SU-DHL-6 (cell line): ENCODE measurements around the gene LRP11.
"Not testable (repeated sequence)": the region's sequence is repeated elsewhere in the genome, so short reads cannot be mapped to it uniquely, and the experiment has no call there.

Experiments
- H2AFZ ChIP-seq: fragments of 200-600 bp; sonication (generic); 2 replicates; pipeline ENCODE4 v1.6.1; 2014; ENCODE audit warnings: low read depth, mild to moderate bottlenecking, moderate library complexity, mixed read lengths, antibody characterized with exemption, low read length; ENCODE audit not compliant: severe bottlenecking
- H3F3A ChIP-seq: fragments of 200-600 bp; shearing (Covaris generic); 2 replicates; pipeline ENCODE4 v1.6.0; 2016; ENCODE audit warnings: antibody characterized with exemption, mild to moderate bottlenecking; ENCODE audit not compliant: insufficient read depth
- H3K27ac ChIP-seq: fragments of 200-600 bp; sonication (generic); 2 replicates; pipeline ENCODE4 v1.5.1; 2016; ENCODE audit warnings: low read depth, mild to moderate bottlenecking, low read length, moderate library complexity, mixed read lengths
- H3K27me3 ChIP-seq: fragments of 200-600 bp; sonication (generic), shearing (Covaris generic); 2 replicates; pipeline ENCODE4 v1.6.0; 2014; ENCODE audit warnings: mild to moderate bottlenecking, low read length
- H3K36me3 ChIP-seq: fragments of 200-600 bp; sonication (generic); 2 replicates; pipeline ENCODE4 v1.6.1; 2014; ENCODE audit warnings: mild to moderate bottlenecking, low read length, mixed read lengths
- H3K4me2 ChIP-seq: fragments of 300-600, 200-600 bp; shearing (Covaris generic), sonication (generic); 2 replicates; pipeline ENCODE4 v1.6.0; 2014; ENCODE audit warnings: low read length, low read depth, mild to moderate bottlenecking; ENCODE audit not compliant: poor library complexity, severe bottlenecking
- H3K4me3 ChIP-seq: fragments of 200-600 bp; sonication (generic); 2 replicates; pipeline ENCODE4 v1.5.1; 2014; ENCODE audit warnings: antibody characterized with exemption, low read length, mild to moderate bottlenecking, mixed read lengths; ENCODE audit not compliant: insufficient read depth, poor library complexity, severe bottlenecking
- H3K79me2 ChIP-seq: fragments of 200-600 bp; sonication (generic); 2 replicates; pipeline ENCODE4 v1.6.1; 2014; ENCODE audit warnings: mild to moderate bottlenecking, low read length, moderate library complexity; ENCODE audit not compliant: insufficient read depth
- H3K9ac ChIP-seq: fragments of 200-600 bp; sonication (generic); 2 replicates; pipeline ENCODE4 v1.7.0; 2014; ENCODE audit warnings: mild to moderate bottlenecking, low read length
- H3K9me2 ChIP-seq: fragments of 200-600 bp; sonication (generic); replicated peaks from 2 replicates; pipeline ENCODE4 v1.6.1; 2014; ENCODE audit warnings: low read length; ENCODE audit not compliant: insufficient read depth
- H3K9me3 ChIP-seq: fragments of 200-600 bp; sonication (generic); 2 replicates; pipeline ENCODE4 v1.6.1; 2014; ENCODE audit warnings: low read length, mixed read lengths; ENCODE audit not compliant: insufficient read depth
- H4K20me1 ChIP-seq: fragments of 200-600 bp; sonication (generic); 2 replicates; pipeline ENCODE4 v1.6.1; 2014; ENCODE audit warnings: low read depth, mild to moderate bottlenecking, antibody characterized with exemption, low read length, moderate library complexity, mixed read lengths
- EZH2phosphoT487 ChIP-seq: fragments of 200-600 bp; sonication (generic), shearing (Covaris generic); conservative IDR thresholded peaks from 2 replicates; pipeline ENCODE4 v1.6.1; 2018; ENCODE audit warnings: mild to moderate bottlenecking, antibody characterized with exemption, low read length, moderate library complexity, mixed read lengths
- TF ChIP-seq, protein P1 (sequence below): fragments of 200-600 bp; sonication (generic); IDR thresholded peaks from one replicate; pipeline ENCODE4 v1.5.1; 2017; ENCODE audit warnings: antibody characterized with exemption, mild to moderate bottlenecking, low read length, moderate library complexity; ENCODE audit not compliant: insufficient read depth, poor library complexity, severe bottlenecking

Gene LRP11

GRCh38 chr6:149910721-149911151, 46.6 kb upstream of the LRP11 start:
- Histone ChIP-seq H3K4me3 (no peak overlapping the region), H3K27ac (no peak overlapping the region), H3K9me3 (peaks cover 13% of the 10 kb centered on the region; the same call in 1 of the 2 replicates), H2AFZ (no peak overlapping the region), H4K20me1 (no peaks in the 10 kb centered on the region), H3K9me2 (no peaks in the 10 kb centered on the region), H3K9ac (no peak overlapping the region), H3K36me3 (no peaks in the 10 kb centered on the region), H3K79me2 (no peaks in the 10 kb centered on the region), H3K4me2 (no peak overlapping the region), H3F3A (no peaks in the 10 kb centered on the region), H3K27me3 (no peaks in the 10 kb centered on the region)
- TF ChIP-seq, protein P1, sequence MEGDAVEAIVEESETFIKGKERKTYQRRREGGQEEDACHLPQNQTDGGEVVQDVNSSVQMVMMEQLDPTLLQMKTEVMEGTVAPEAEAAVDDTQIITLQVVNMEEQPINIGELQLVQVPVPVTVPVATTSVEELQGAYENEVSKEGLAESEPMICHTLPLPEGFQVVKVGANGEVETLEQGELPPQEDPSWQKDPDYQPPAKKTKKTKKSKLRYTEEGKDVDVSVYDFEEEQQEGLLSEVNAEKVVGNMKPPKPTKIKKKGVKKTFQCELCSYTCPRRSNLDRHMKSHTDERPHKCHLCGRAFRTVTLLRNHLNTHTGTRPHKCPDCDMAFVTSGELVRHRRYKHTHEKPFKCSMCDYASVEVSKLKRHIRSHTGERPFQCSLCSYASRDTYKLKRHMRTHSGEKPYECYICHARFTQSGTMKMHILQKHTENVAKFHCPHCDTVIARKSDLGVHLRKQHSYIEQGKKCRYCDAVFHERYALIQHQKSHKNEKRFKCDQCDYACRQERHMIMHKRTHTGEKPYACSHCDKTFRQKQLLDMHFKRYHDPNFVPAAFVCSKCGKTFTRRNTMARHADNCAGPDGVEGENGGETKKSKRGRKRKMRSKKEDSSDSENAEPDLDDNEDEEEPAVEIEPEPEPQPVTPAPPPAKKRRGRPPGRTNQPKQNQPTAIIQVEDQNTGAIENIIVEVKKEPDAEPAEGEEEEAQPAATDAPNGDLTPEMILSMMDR, result no peak
- TF ChIP-seq EZH2phosphoT487, result no peak

DNA sequence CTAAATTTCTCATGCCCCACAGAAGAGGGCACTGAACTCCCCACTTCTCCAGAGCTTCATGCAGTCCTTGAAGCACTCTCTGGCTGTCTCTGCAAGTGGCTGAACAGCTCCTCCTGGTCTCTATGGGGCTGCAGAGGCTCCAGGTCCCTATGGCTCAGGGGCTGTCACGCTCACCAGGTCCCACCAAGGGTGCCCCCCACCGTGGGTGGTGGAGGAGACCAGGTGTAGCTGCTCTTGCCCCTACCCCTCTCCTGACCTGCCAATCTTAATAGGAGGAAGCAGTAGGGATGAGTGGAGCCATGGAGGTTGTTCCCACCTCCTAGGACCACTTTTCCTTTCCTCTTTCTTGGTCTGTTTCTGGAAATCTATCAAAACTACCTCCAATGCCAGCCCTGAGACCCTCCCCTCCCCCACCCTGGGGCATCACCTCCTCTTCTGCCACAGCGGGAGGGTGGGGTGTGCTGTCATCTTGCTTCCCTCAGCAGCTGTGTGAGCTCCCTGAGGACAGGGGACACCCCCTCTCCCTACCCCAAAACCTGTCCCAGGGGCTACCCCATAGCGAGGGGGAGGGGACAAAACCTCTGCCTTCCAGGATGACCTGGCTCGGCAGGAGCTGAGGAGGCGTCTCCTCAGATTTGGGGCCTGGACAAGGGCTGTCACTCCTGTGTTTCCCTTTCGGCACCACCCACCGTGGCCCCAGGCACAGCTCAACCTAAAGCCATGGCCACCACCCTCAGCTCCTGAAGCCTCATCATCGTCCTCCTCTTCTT, 45.7 kb upstream of the LRP11 start:
- Histone ChIP-seq H3K79me2 (no peaks in the 10 kb centered on the region), H4K20me1 (no peaks in the 10 kb centered on the region), H3K4me2 (no peak overlapping the region), H3F3A (no peaks in the 10 kb centered on the region), H3K9me2 (no peaks in the 10 kb centered on the region), H3K4me3 (no peak overlapping the region), H3K27me3 (no peaks in the 10 kb centered on the region), H3K9me3 (peaks cover 13% of the 10 kb centered on the region; the same call in 1 of the 2 replicates), H3K9ac (no peak overlapping the region), H3K36me3 (no peaks in the 10 kb centered on the region), H2AFZ (no peak overlapping the region), H3K27ac (no peak overlapping the region)
- TF ChIP-seq EZH2phosphoT487, result no peak
- TF ChIP-seq, protein P1, result no peak

DNA sequence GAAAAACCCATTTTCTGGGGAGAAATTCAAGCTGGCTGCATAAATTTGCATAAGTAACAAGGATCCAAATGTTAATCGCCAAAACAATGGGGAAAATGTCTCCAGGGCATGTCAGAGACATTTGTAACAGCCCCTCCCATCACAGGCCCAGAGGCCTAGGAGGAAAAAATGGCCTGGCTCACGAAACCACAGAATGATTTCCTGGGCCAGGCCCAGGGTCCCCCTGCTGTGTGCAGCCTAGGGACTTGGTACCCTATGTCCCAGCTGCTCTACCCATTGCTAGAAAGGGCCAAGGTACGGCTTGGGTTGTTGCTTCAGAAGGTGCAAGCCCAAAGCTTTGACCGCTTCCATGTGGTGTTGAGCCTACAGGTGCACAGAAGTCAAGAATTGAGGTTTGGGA, 44.3 kb upstream of the LRP11 start:
- not testable (repeated sequence) for H3K9me2 ChIP-seq, H3K27me3 ChIP-seq, H3K27ac ChIP-seq, H4K20me1 ChIP-seq, H3K9ac ChIP-seq, H3K4me2 ChIP-seq, H3K36me3 ChIP-seq, H3K79me2 ChIP-seq, H2AFZ ChIP-seq, H3K4me3 ChIP-seq, H3F3A ChIP-seq
- peaks cover 13% of the 10 kb centered on the region; the same call in 1 of the 2 replicates for H3K9me3 ChIP-seq

GRCh38 chr6:149907317-149907716, 43.2 kb upstream of the LRP11 start:
- H3K9me3 ChIP-seq, result peaks cover 13% of the 10 kb centered on the region; the same call in 1 of the 2 replicates
- H3K4me3 ChIP-seq, result no peak overlapping the region
- H4K20me1 ChIP-seq, result no peaks in the 10 kb centered on the region
- TF ChIP-seq EZH2phosphoT487, result no peak
- TF ChIP-seq, protein P1, result no peak
- no peaks in the 10 kb centered on the region for H3K27me3 ChIP-seq
- no peak overlapping the region for H3K4me2 ChIP-seq
- no peaks in the 10 kb centered on the region for H3K36me3 ChIP-seq
- H3K79me2 ChIP-seq, result no peaks in the 10 kb centered on the region
- H3F3A ChIP-seq, result no peaks in the 10 kb centered on the region
- no peaks in the 10 kb centered on the region for H3K9me2 ChIP-seq
- no peak overlapping the region for H3K9ac ChIP-seq
- no peak overlapping the region for H3K27ac ChIP-seq
- H2AFZ ChIP-seq, result no peak overlapping the region
